Thyroid gland (tissue), 4 donors: ENCODE measurements around the gene TMEM214. TPM values are rescaled to one million over a fixed set of nuclear protein-coding genes. Genes with fewer than 3 reads are reported as not detected.

Experiments
- DNase-seq, 2 donors: peaks; one replicate each; pipeline ENCODE4 v3.0.0-alpha.2; 2019
- H3K27ac ChIP-seq, 3 donors: fragments of 200-600 bp; sonication (generic); 1 replicate in 2 of 3; 2 replicates in 1 of 3; pipeline ENCODE4 v1.5.1; 2016 to 2019; ENCODE audit warnings: mild to moderate bottlenecking in 1 of 3, moderate library complexity in 1 of 3
- H3K27me3 ChIP-seq: fragments of 200-600 bp; sonication (generic); one replicate; pipeline ENCODE4 v1.5.1; 2019
- H3K36me3 ChIP-seq, 2 donors: fragments of 200-600 bp; sonication (generic); one replicate each; pipeline ENCODE4 v1.5.1; 2016 to 2019
- H3K4me1 ChIP-seq, 2 donors: fragments of 200-600 bp; sonication (generic); one replicate each; pipeline ENCODE4 v1.5.1; 2017 to 2019
- H3K4me3 ChIP-seq, 3 donors: fragments of 200-600 bp; sonication (generic); replicated peaks in 1 of 3; 1 replicate in 2 of 3; 2 replicates in 1 of 3; pipeline ENCODE4 v1.5.1; 2016; ENCODE audit warnings: mild to moderate bottlenecking in 1 of 3
- H3K9me3 ChIP-seq: fragments of 200-600 bp; sonication (generic); one replicate; pipeline ENCODE4 v1.5.1; 2017
- CTCF ChIP-seq, 6 experiments: fragments of 200-600 bp in 3 of 6; fragments of 450-650 bp in 3 of 6; sonication (generic) in 3 of 6; IDR thresholded peaks; one replicate each; pipeline ENCODE4 v1.5.1; 2016 to 2019; ENCODE audit warnings: antibody characterized with exemption in 6 of 6, mild to moderate bottlenecking in 2 of 6, inconsistent platforms in 1 of 6, moderate library complexity in 1 of 6
- POLR2A ChIP-seq, 2 donors: fragments of 450-650 bp; IDR thresholded peaks; one replicate each; pipeline ENCODE4 v1.6.1; 2017; ENCODE audit warnings: antibody characterized with exemption in 2 of 2, mild to moderate bottlenecking in 2 of 2, moderate library complexity in 1 of 2
- WGBS, 2 donors: methylation state at CpG; one replicate each; pipeline ENCODE4 v1.1.5; 2017; 5-methylcytosine and 5-hydroxymethylcytosine counted together
- intact Hi-C: fragments of 100-400 bp; cut with DNase I; formaldehyde crosslinking; loops from one replicate; pipeline ENCODE4 v1.15.1; 2023
- total RNA-seq, 4 donors: library from RNA; depleted of rRNA; stranded (reverse); fragments of >200 nt; gene quantifications; one replicate each; pipeline ENCODE4 v1.2.3, GENCODE V29; 2016

TMEM214 gene
- total RNA-seq, 4 donors from 2014 or later, result 43.3 to 93.8 (median 78.9) TPM

- Histone ChIP-seq H3K27me3 (no peaks in the 10 kb centered on the region), H3K9me3 (no peaks in the 10 kb centered on the region), H3K36me3 (peaks cover 24 to 27% of the 10 kb centered on the region in 2 donors), H3K4me1 (no peaks in the 10 kb centered on the region), H3K4me3 (no peak overlapping the region), H3K27ac (no peak overlapping the region)
- TF ChIP-seq CTCF (IDR thresholded peaks at IDR 0.05) (no peak), POLR2A (IDR thresholded peaks at IDR 0.05) (no peak)
- intact Hi-C loops, result no loop called here
- DNase-seq, result no peak
- 88 to 94% methylated on average over 9 to 10 of the region's 10 CpGs for WGBS, 2 donors
Observed at GRCh38 chr2:27058210-27058609, 25.4 kb downstream of the TMEM214 start.

GRCh38 chr2:27059141-27059820 lies 26.5 kb downstream of the TMEM214 start:
- no peak for DNase-seq
- intact Hi-C loops, result no loop called here
- H3K27me3 ChIP-seq, result no peaks in the 10 kb centered on the region
- no peak overlapping the region for H3K4me3 ChIP-seq
- H3K36me3 ChIP-seq, result peaks cover 23 to 24% of the 10 kb centered on the region in 2 donors
- no peak overlapping the region for H3K27ac ChIP-seq
- WGBS, 2 donors, result 80 to 88% methylated on average over 12 to 15 of the region's 15 CpGs
- TF ChIP-seq CTCF (IDR thresholded peaks at IDR 0.05) (no peak), POLR2A (IDR thresholded peaks at IDR 0.05) (no peak)
- no peaks in the 10 kb centered on the region for H3K4me1 ChIP-seq
- no peaks in the 10 kb centered on the region for H3K9me3 ChIP-seq

GRCh38 chr2:27060323-27060722 lies 27.6 kb downstream of the TMEM214 start:
- Histone ChIP-seq H3K4me1 (no peaks in the 10 kb centered on the region), H3K36me3 (peaks cover 13 to 17% of the 10 kb centered on the region in 2 donors), H3K9me3 (no peaks in the 10 kb centered on the region), H3K4me3 (no peak overlapping the region), H3K27me3 (no peaks in the 10 kb centered on the region), H3K27ac (no peak overlapping the region)
- 90 to 91% methylated on average over 3 of the region's 3 CpGs for WGBS, 2 donors
- no peak for TF ChIP-seq POLR2A (IDR thresholded peaks at IDR 0.05)
- intact Hi-C loops, result no loop called here
- DNase-seq, result no peak

GRCh38 chr2:27065128-27065527 lies 32.4 kb downstream of the TMEM214 start:
- DNase-seq, result no peak
- no peak for TF ChIP-seq POLR2A (IDR thresholded peaks at IDR 0.05)
- TF ChIP-seq CTCF (IDR thresholded peaks at IDR 0.05), result no peak
- Histone ChIP-seq H3K4me1 (peaks cover 5 to 15% of the 10 kb centered on the region in 2 donors), H3K36me3 (peaks cover 0 to 11% of the 10 kb centered on the region in 2 donors), H3K27me3 (no peaks in the 10 kb centered on the region), H3K9me3 (no peaks in the 10 kb centered on the region), H3K4me3 (no peak overlapping the region), H3K27ac (no peak overlapping the region)
- intact Hi-C loops, result no loop called here
- 81 to 92% methylated on average over 3 of the region's 3 CpGs for WGBS, 2 donors

- Histone ChIP-seq H3K27me3 (no peaks in the 10 kb centered on the region), H3K4me3 (no peak overlapping the region), H3K27ac (no peak overlapping the region), H3K4me1 (peaks cover 17 to 26% of the 10 kb centered on the region in 2 donors), H3K36me3 (peaks cover 0 to 11% of the 10 kb centered on the region in 2 donors), H3K9me3 (no peaks in the 10 kb centered on the region)
- WGBS, 2 donors, result 93 to 94% methylated on average over 5 of the region's 5 CpGs
- intact Hi-C loops, result no loop called here
- TF ChIP-seq POLR2A (IDR thresholded peaks at IDR 0.05) (no peak), CTCF (IDR thresholded peaks at IDR 0.05) (no peak)
- DNase-seq, result no peak
Observed at GRCh38 chr2:27067385-27067784, 34.6 kb downstream of the TMEM214 start.
